ENCODE results near the gene ARHGEF40. TPM values are rescaled to one million over a fixed set of nuclear protein-coding genes. Genes with fewer than 3 reads are reported as not detected.

The ARHGEF40 gene
- total and polyA plus RNA-seq, 10 of the 15 experiments (the other 5 are each of a cell fraction or from before 2014, with no cell fraction given), result 0.03 to 0.31 (median 0.08) TPM; not detected in 2

GRCh38 chr14:21136024-21136423, 65.9 kb downstream of the ARHGEF40 start:
- H3K9me3 ChIP-seq (replicated peaks; ENCODE audit: control insufficient read depth, insufficient read depth, low read length), result no peaks in the 10 kb centered on the region
- 0% methylated on average over 1 of the region's 1 CpG for WGBS (ENCODE audit: insufficient coverage, insufficient replicate concordance, low lambda C conversion rate, missing lambda C conversion rate)
- H3K4me2 ChIP-seq (ENCODE audit: control insufficient read depth, insufficient read depth), result no peak overlapping the region
- SMC1A ChIA-PET (ENCODE audit: uncharacterized antibody, unreplicated experiment), result interaction anchor here (1.0 to 1.8 kb wide), 4 partner anchors 14 to 122 kb away, joined by 3 to 7 read pairs (median 4); no protein-coding TSS in a partner anchor
- H3K9ac ChIP-seq (ENCODE audit: control insufficient read depth, insufficient read depth, low read length), result no peak overlapping the region
- no peaks in the 10 kb centered on the region for H3K4me1 ChIP-seq (ENCODE audit: control insufficient read depth, insufficient read depth, low read length)
- CTCF ChIA-PET, result interaction anchor here (0.6 to 3.0 kb wide), 15 partner anchors 13 to 508 kb away, joined by 3 to 19 read pairs (median 5); partner anchors contain the start of genes OR5AU1 and RPGRIP1
- FAIRE-seq, result no peak
- no peak overlapping the region for H2AFZ ChIP-seq (ENCODE audit: control insufficient read depth, low read depth, low read length)
- no peak overlapping the region for H3K27ac ChIP-seq (ENCODE audit: control insufficient read depth, insufficient read depth)
- no peak for DNase-seq (ENCODE audit: low read depth, low spot score)
- peak; percentile 56 for TF ChIP-seq RAD21 (IDR thresholded peaks at IDR 0.05; ENCODE audit: insufficient read depth, low read depth, low read length)
- peak; percentile 52; the same call in 1 of the 2 replicates for TF ChIP-seq SMC3 (IDR thresholded peaks at IDR 0.05; ENCODE audit: borderline replicate concordance, low read length)
- TF ChIP-seq MYC (IDR thresholded peaks at IDR 0.05; ENCODE audit: insufficient read depth, insufficient read length, insufficient replicate concordance, low read length, severe bottlenecking), result no peak
- TF ChIP-seq, protein P1, sequence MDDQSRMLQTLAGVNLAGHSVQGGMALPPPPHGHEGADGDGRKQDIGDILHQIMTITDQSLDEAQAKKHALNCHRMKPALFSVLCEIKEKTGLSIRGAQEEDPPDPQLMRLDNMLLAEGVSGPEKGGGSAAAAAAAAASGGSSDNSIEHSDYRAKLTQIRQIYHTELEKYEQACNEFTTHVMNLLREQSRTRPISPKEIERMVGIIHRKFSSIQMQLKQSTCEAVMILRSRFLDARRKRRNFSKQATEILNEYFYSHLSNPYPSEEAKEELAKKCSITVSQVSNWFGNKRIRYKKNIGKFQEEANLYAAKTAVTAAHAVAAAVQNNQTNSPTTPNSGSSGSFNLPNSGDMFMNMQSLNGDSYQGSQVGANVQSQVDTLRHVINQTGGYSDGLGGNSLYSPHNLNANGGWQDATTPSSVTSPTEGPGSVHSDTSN (IDR thresholded peaks at IDR 0.05; ENCODE audit: insufficient replicate concordance, low read depth, low read length), result no peak
- TF ChIP-seq JUND (IDR thresholded peaks at IDR 0.05; ENCODE audit: low read depth, low read length), result no peak
- TF ChIP-seq, protein P2, sequence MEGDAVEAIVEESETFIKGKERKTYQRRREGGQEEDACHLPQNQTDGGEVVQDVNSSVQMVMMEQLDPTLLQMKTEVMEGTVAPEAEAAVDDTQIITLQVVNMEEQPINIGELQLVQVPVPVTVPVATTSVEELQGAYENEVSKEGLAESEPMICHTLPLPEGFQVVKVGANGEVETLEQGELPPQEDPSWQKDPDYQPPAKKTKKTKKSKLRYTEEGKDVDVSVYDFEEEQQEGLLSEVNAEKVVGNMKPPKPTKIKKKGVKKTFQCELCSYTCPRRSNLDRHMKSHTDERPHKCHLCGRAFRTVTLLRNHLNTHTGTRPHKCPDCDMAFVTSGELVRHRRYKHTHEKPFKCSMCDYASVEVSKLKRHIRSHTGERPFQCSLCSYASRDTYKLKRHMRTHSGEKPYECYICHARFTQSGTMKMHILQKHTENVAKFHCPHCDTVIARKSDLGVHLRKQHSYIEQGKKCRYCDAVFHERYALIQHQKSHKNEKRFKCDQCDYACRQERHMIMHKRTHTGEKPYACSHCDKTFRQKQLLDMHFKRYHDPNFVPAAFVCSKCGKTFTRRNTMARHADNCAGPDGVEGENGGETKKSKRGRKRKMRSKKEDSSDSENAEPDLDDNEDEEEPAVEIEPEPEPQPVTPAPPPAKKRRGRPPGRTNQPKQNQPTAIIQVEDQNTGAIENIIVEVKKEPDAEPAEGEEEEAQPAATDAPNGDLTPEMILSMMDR (IDR thresholded peaks at IDR 0.05 in 2 of 3, conservative IDR thresholded peaks at IDR 0.05 in 1 of 3; ENCODE audit: control insufficient read depth in 2 of 3, extremely low read depth in 1 of 3, insufficient read depth in 1 of 3, low read depth in 3 of 3, low read length in 3 of 3), result peak; percentile 53 to 57 (median 55)
- TF ChIP-seq USF2 (IDR thresholded peaks at IDR 0.05; ENCODE audit: borderline replicate concordance, low read depth, low read length), result no peak
- H4K20me1 ChIP-seq (ENCODE audit: control insufficient read depth, insufficient read depth), result no peaks in the 10 kb centered on the region
- peak; percentile 44; the same call in 1 of the 3 replicates for ATAC-seq
- no peaks in the 10 kb centered on the region for H3K36me3 ChIP-seq (ENCODE audit: control insufficient read depth in 2 of 2, insufficient read depth in 2 of 2, low read length in 1 of 2)
- RAD21 ChIA-PET (ENCODE audit: unreplicated experiment), result interaction anchor here (1.3 to 1.7 kb wide), 2 partner anchors 31 to 121 kb away, joined by 3 to 6 read pairs; no protein-coding TSS in a partner anchor
- intact Hi-C loops (cut with micrococcal nuclease; ENCODE audit: unreplicated experiment) (no loop called here), in situ Hi-C loops (cut with MboI) (no loop called here)
- no TSS peak for BruUV-seq (replicated peaks)
- H3K79me2 ChIP-seq (ENCODE audit: control insufficient read depth, insufficient read depth, low read length), result no peaks in the 10 kb centered on the region
- POLR2A ChIA-PET, result no interaction called here
- no peak overlapping the region for H3K4me3 ChIP-seq
- H3K27me3 ChIP-seq (replicated peaks in 1 of 2; ENCODE audit: control insufficient read depth in 2 of 2, insufficient read depth in 2 of 2, low read length in 1 of 2), result no peaks in the 10 kb centered on the region

Small RNA genes lying within 50 kb of the gene (microRNA-seq; reads per million reads assigned to microRNA genes)
- not detected for gene MIR6717

Small RNA genes lying within 50 kb of the gene (small RNA-seq; reads per million reads assigned to genes)
- gene RNU6-252P, result not detected

Other genes with a start within 250 kb of the ARHGEF40 start
Only the 7 nearest of the 14 such genes appear.
- gene NDRG2, start 45.2 kb upstream of the ARHGEF40 start, total RNA-seq (2014; rRNA removed), result not detected in 2 replicates
- not detected in 2 replicates for gene NDRG2, start 45.2 kb upstream of the ARHGEF40 start, total RNA-seq (2014; rRNA removed; fragmentation: Illumina TruSeq; extraction: Trizol)
- 0.49 and 0.56 TPM in 2 replicates for gene NDRG2, start 45.2 kb upstream of the ARHGEF40 start, total RNA-seq (2021)
- gene NDRG2, start 45.2 kb upstream of the ARHGEF40 start, polyA plus RNA-seq (2011; rRNA removed), result not detected in 2 replicates
- not detected in 2 replicates for gene NDRG2, start 45.2 kb upstream of the ARHGEF40 start, polyA plus RNA-seq (2014; fragmentation: Illumina TruSeq; extraction: Trizol)
- not detected for gene NDRG2, start 45.2 kb upstream of the ARHGEF40 start, polyA plus RNA-seq (2014; fragmentation: Nextera tagmentation; extraction: Ambion mirVana)
- not detected in 2 replicates for gene NDRG2, start 45.2 kb upstream of the ARHGEF40 start, polyA plus RNA-seq (2014; rRNA removed)
- gene NDRG2, start 45.2 kb upstream of the ARHGEF40 start, polyA plus RNA-seq (2016; fragmentation: Nextera tagmentation; extraction: Ambion mirVana), result under 1 TPM in 1 of 2 experiments, not detected in 1; 0.15 TPM
- gene TPPP2, start 40.1 kb upstream of the ARHGEF40 start, total RNA-seq (2014; rRNA removed), result not detected in 2 replicates
- gene TPPP2, start 40.1 kb upstream of the ARHGEF40 start, total RNA-seq (2014; rRNA removed; fragmentation: Illumina TruSeq; extraction: Trizol), result not detected in 2 replicates
- not detected in 2 replicates for gene TPPP2, start 40.1 kb upstream of the ARHGEF40 start, total RNA-seq (2021)
- not detected in 2 replicates for gene TPPP2, start 40.1 kb upstream of the ARHGEF40 start, polyA plus RNA-seq (2011; rRNA removed)
- gene TPPP2, start 40.1 kb upstream of the ARHGEF40 start, polyA plus RNA-seq (2014; fragmentation: Illumina TruSeq; extraction: Trizol), result not detected in 2 replicates
- not detected for gene TPPP2, start 40.1 kb upstream of the ARHGEF40 start, polyA plus RNA-seq (2014; fragmentation: Nextera tagmentation; extraction: Ambion mirVana)
- gene TPPP2, start 40.1 kb upstream of the ARHGEF40 start, polyA plus RNA-seq (2014; rRNA removed), result not detected in 2 replicates
- gene TPPP2, start 40.1 kb upstream of the ARHGEF40 start, polyA plus RNA-seq (2016; fragmentation: Nextera tagmentation; extraction: Ambion mirVana), result not detected
- not detected in 2 replicates for gene RNASE13, start 35.5 kb upstream of the ARHGEF40 start, total RNA-seq (2014; rRNA removed)
- gene RNASE13, start 35.5 kb upstream of the ARHGEF40 start, total RNA-seq (2014; rRNA removed; fragmentation: Illumina TruSeq; extraction: Trizol), result not detected in 2 replicates
- not detected in 2 replicates for gene RNASE13, start 35.5 kb upstream of the ARHGEF40 start, total RNA-seq (2021)
- not detected in 2 replicates for gene RNASE13, start 35.5 kb upstream of the ARHGEF40 start, polyA plus RNA-seq (2011; rRNA removed)
- gene RNASE13, start 35.5 kb upstream of the ARHGEF40 start, polyA plus RNA-seq (2014; fragmentation: Illumina TruSeq; extraction: Trizol), result not detected in 2 replicates
- gene RNASE13, start 35.5 kb upstream of the ARHGEF40 start, polyA plus RNA-seq (2014; fragmentation: Nextera tagmentation; extraction: Ambion mirVana), result not detected
- not detected in 2 replicates for gene RNASE13, start 35.5 kb upstream of the ARHGEF40 start, polyA plus RNA-seq (2014; rRNA removed)
- not detected for gene RNASE13, start 35.5 kb upstream of the ARHGEF40 start, polyA plus RNA-seq (2016; fragmentation: Nextera tagmentation; extraction: Ambion mirVana)
- gene RNASE7, start 27.9 kb upstream of the ARHGEF40 start, total RNA-seq (2014; rRNA removed), result not detected in 2 replicates
- gene RNASE7, start 27.9 kb upstream of the ARHGEF40 start, total RNA-seq (2014; rRNA removed; fragmentation: Illumina TruSeq; extraction: Trizol), result not detected in 2 replicates
- not detected in 2 replicates for gene RNASE7, start 27.9 kb upstream of the ARHGEF40 start, total RNA-seq (2021)
- gene RNASE7, start 27.9 kb upstream of the ARHGEF40 start, polyA plus RNA-seq (2011; rRNA removed), result not detected in 2 replicates
- not detected in 2 replicates for gene RNASE7, start 27.9 kb upstream of the ARHGEF40 start, polyA plus RNA-seq (2014; fragmentation: Illumina TruSeq; extraction: Trizol)
- not detected for gene RNASE7, start 27.9 kb upstream of the ARHGEF40 start, polyA plus RNA-seq (2014; fragmentation: Nextera tagmentation; extraction: Ambion mirVana)
- gene RNASE7, start 27.9 kb upstream of the ARHGEF40 start, polyA plus RNA-seq (2014; rRNA removed), result not detected in 2 replicates
- not detected for gene RNASE7, start 27.9 kb upstream of the ARHGEF40 start, polyA plus RNA-seq (2016; fragmentation: Nextera tagmentation; extraction: Ambion mirVana)
- gene RNASE8, start 12.5 kb upstream of the ARHGEF40 start, total RNA-seq (2014; rRNA removed), result not detected in 2 replicates
- gene RNASE8, start 12.5 kb upstream of the ARHGEF40 start, total RNA-seq (2014; rRNA removed; fragmentation: Illumina TruSeq; extraction: Trizol), result not detected in 2 replicates
- not detected in 2 replicates for gene RNASE8, start 12.5 kb upstream of the ARHGEF40 start, total RNA-seq (2021)
- gene RNASE8, start 12.5 kb upstream of the ARHGEF40 start, polyA plus RNA-seq (2011; rRNA removed), result not detected in 2 replicates
- not detected in 2 replicates for gene RNASE8, start 12.5 kb upstream of the ARHGEF40 start, polyA plus RNA-seq (2014; fragmentation: Illumina TruSeq; extraction: Trizol)
- not detected for gene RNASE8, start 12.5 kb upstream of the ARHGEF40 start, polyA plus RNA-seq (2014; fragmentation: Nextera tagmentation; extraction: Ambion mirVana)
- gene RNASE8, start 12.5 kb upstream of the ARHGEF40 start, polyA plus RNA-seq (2014; rRNA removed), result not detected in 2 replicates
- not detected for gene RNASE8, start 12.5 kb upstream of the ARHGEF40 start, polyA plus RNA-seq (2016; fragmentation: Nextera tagmentation; extraction: Ambion mirVana)
- 2.6 and 3.3 TPM in 2 replicates for gene ZNF219, start 28.4 kb downstream of the ARHGEF40 start, total RNA-seq (2014; rRNA removed)
- gene ZNF219, start 28.4 kb downstream of the ARHGEF40 start, total RNA-seq (2014; rRNA removed; fragmentation: Illumina TruSeq; extraction: Trizol), result 1.4 and 1.5 TPM in 2 replicates
- gene ZNF219, start 28.4 kb downstream of the ARHGEF40 start, total RNA-seq (2021), result 4.2 and 6.4 TPM in 2 replicates
- 1.6 and 2.2 TPM in 2 replicates for gene ZNF219, start 28.4 kb downstream of the ARHGEF40 start, polyA plus RNA-seq (2011; rRNA removed)
- gene ZNF219, start 28.4 kb downstream of the ARHGEF40 start, polyA plus RNA-seq (2014; fragmentation: Illumina TruSeq; extraction: Trizol), result 1.4 TPM in 1 of 2 replicates, not detected in the other
- under 1 TPM; 0.16 to 0.27 TPM for gene ZNF219, start 28.4 kb downstream of the ARHGEF40 start, polyA plus RNA-seq (2014; fragmentation: Nextera tagmentation; extraction: Ambion mirVana)
- gene ZNF219, start 28.4 kb downstream of the ARHGEF40 start, polyA plus RNA-seq (2014; rRNA removed), result 3.4 and 4.3 TPM in 2 replicates
- 1 to 10 TPM; 1.6 to 2.9 TPM for gene ZNF219, start 28.4 kb downstream of the ARHGEF40 start, polyA plus RNA-seq (2016; fragmentation: Nextera tagmentation; extraction: Ambion mirVana)
- gene TMEM253, start 30.8 kb downstream of the ARHGEF40 start, total RNA-seq (2014; rRNA removed), result not detected in 2 replicates
- not detected in 2 replicates for gene TMEM253, start 30.8 kb downstream of the ARHGEF40 start, total RNA-seq (2014; rRNA removed; fragmentation: Illumina TruSeq; extraction: Trizol)
- gene TMEM253, start 30.8 kb downstream of the ARHGEF40 start, total RNA-seq (2021), result not detected in 2 replicates
- gene TMEM253, start 30.8 kb downstream of the ARHGEF40 start, polyA plus RNA-seq (2011; rRNA removed), result 0.09 and 0.11 TPM in 2 replicates
- gene TMEM253, start 30.8 kb downstream of the ARHGEF40 start, polyA plus RNA-seq (2014; fragmentation: Illumina TruSeq; extraction: Trizol), result not detected in 2 replicates
- gene TMEM253, start 30.8 kb downstream of the ARHGEF40 start, polyA plus RNA-seq (2014; fragmentation: Nextera tagmentation; extraction: Ambion mirVana), result under 1 TPM in 1 of 2 experiments, not detected in 1; 0.48 TPM
- gene TMEM253, start 30.8 kb downstream of the ARHGEF40 start, polyA plus RNA-seq (2014; rRNA removed), result not detected in 2 replicates
- not detected for gene TMEM253, start 30.8 kb downstream of the ARHGEF40 start, polyA plus RNA-seq (2016; fragmentation: Nextera tagmentation; extraction: Ambion mirVana)

All from GM12878 (cell line).